PFSK-1 (cell line): Measurements from ENCODE around the gene EMC8.

Experiments used
- POLR2AphosphoS5 ChIP-seq: IDR thresholded peaks from 2 replicates; pipeline ENCODE4 v1.6.1; 2012; ENCODE audit warnings: low read depth, mild to moderate bottlenecking, control low read depth, low read length, moderate library complexity
- TAF1 ChIP-seq: IDR thresholded peaks from 2 replicates; pipeline ENCODE4 v1.6.1; 2012; ENCODE audit warnings: low read length, control low read depth, borderline replicate concordance; ENCODE audit not compliant: insufficient read depth
- TF ChIP-seq, protein P1 (sequence below), 2 experiments: IDR thresholded peaks; 2 replicates each; pipeline versions ENCODE4 v1.6.1 to v1.8.0; 2011 to 2012; ENCODE audit warnings: low read depth in 2 of 2, low read length in 2 of 2, control low read depth in 1 of 2, inconsistent platforms in 1 of 2, mild to moderate bottlenecking in 1 of 2, moderate library complexity in 1 of 2; ENCODE audit not compliant: insufficient read depth in 1 of 2

GRCh38 chr16:85835227-85835751, 35.9 kb upstream of the EMC8 start:
- TF ChIP-seq, protein P1, sequence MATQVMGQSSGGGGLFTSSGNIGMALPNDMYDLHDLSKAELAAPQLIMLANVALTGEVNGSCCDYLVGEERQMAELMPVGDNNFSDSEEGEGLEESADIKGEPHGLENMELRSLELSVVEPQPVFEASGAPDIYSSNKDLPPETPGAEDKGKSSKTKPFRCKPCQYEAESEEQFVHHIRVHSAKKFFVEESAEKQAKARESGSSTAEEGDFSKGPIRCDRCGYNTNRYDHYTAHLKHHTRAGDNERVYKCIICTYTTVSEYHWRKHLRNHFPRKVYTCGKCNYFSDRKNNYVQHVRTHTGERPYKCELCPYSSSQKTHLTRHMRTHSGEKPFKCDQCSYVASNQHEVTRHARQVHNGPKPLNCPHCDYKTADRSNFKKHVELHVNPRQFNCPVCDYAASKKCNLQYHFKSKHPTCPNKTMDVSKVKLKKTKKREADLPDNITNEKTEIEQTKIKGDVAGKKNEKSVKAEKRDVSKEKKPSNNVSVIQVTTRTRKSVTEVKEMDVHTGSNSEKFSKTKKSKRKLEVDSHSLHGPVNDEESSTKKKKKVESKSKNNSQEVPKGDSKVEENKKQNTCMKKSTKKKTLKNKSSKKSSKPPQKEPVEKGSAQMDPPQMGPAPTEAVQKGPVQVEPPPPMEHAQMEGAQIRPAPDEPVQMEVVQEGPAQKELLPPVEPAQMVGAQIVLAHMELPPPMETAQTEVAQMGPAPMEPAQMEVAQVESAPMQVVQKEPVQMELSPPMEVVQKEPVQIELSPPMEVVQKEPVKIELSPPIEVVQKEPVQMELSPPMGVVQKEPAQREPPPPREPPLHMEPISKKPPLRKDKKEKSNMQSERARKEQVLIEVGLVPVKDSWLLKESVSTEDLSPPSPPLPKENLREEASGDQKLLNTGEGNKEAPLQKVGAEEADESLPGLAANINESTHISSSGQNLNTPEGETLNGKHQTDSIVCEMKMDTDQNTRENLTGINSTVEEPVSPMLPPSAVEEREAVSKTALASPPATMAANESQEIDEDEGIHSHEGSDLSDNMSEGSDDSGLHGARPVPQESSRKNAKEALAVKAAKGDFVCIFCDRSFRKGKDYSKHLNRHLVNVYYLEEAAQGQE (IDR thresholded peaks at IDR 0.05; ENCODE audit: insufficient read depth in 1 of 2, low read depth in 2 of 2, low read length in 2 of 2): no peak
- TF ChIP-seq POLR2AphosphoS5: no peak
- TF ChIP-seq TAF1: no peak
